WTC11 (cell line): ENCODE results near the gene ZNF391. TPM values are rescaled to one million over a fixed set of nuclear protein-coding genes. Genes with fewer than 3 reads are reported as not detected.

ENCODE experiments used
- ATAC-seq: fragments of 200-7000 bp; cut with Tn5 transposase; 2 replicates; pipeline ENCODE4 v1.10.0; 2021; ENCODE audit warnings: mild to moderate bottlenecking, moderate library complexity
- CTCF ChIA-PET: fragments of 300-600 bp; sonication (Branson Sonifier 250); formaldehyde crosslinking; loops from one replicate; lab custom pipeline; 2021; ENCODE audit warnings: antibody characterized with exemption; lab: Charles Lee
- POLR2A ChIA-PET: fragments of 350-600 bp; sonication (Branson Sonifier 250); formaldehyde crosslinking; loops from one replicate; lab custom pipeline; 2021; ENCODE audit warnings: antibody characterized with exemption; lab: Charles Lee
- DNase-seq: peaks from one replicate; pipeline ENCODE4 v3.0.0; 2021; ENCODE audit warnings: low spot score
- H3K27ac Mint-ChIP-seq: 2 replicates; pipeline ENCODE4 v1.8.0; 2021; ENCODE audit warnings: mixed read lengths
- H3K27me3 Mint-ChIP-seq: 2 replicates; pipeline ENCODE4 v1.8.0; 2021; ENCODE audit warnings: low read depth, mild to moderate bottlenecking, moderate library complexity, mixed read lengths
- H3K36me3 Mint-ChIP-seq: 2 replicates; pipeline ENCODE4 v1.8.0; 2021; ENCODE audit warnings: mixed read lengths
- H3K4me1 Mint-ChIP-seq: 2 replicates; pipeline ENCODE4 v1.8.0; 2022; ENCODE audit warnings: mixed read lengths
- H3K4me3 Mint-ChIP-seq: 2 replicates; pipeline ENCODE4 v1.8.0; 2021; ENCODE audit warnings: mild to moderate bottlenecking, moderate library complexity, mixed read lengths
- H3K9me3 Mint-ChIP-seq: 2 replicates; pipeline ENCODE4 v1.8.0; 2021; ENCODE audit warnings: mixed read lengths
- CREB1 ChIP-seq: sonication (generic); formaldehyde crosslinking; IDR thresholded peaks from 2 replicates; pipeline ENCODE4 v1.8.0; 2023; ENCODE audit warnings: mild to moderate bottlenecking, missing genetic modification reagents
- ESRRA ChIP-seq: sonication (generic); formaldehyde crosslinking; IDR thresholded peaks from 2 replicates; pipeline ENCODE4 v1.8.1; 2022; ENCODE audit warnings: mild to moderate bottlenecking, missing genetic modification reagents, borderline replicate concordance
- KAT7 ChIP-seq: sonication (generic); formaldehyde crosslinking; IDR thresholded peaks from 2 replicates; pipeline ENCODE4 v1.8.1; 2023; ENCODE audit warnings: missing genetic modification reagents, mild to moderate bottlenecking, borderline replicate concordance
- NFATC4 ChIP-seq: fragments of 250-450 bp; sonication (Bioruptor Pico); IDR thresholded peaks from 2 replicates; pipeline ENCODE4 v1.9.0; 2021; ENCODE audit warnings: mild to moderate bottlenecking
- PREB ChIP-seq: sonication (generic); formaldehyde crosslinking; IDR thresholded peaks from 2 replicates; pipeline ENCODE4 v1.8.1; 2022; ENCODE audit warnings: mild to moderate bottlenecking, missing genetic modification reagents, moderate library complexity, borderline replicate concordance
- PRRX2 ChIP-seq: fragments of 250-450 bp; sonication (Bioruptor Pico); IDR thresholded peaks from 2 replicates; pipeline ENCODE4 v1.8.0; 2021; ENCODE audit warnings: mild to moderate bottlenecking
- SMAD3 ChIP-seq: sonication (generic); formaldehyde crosslinking; IDR thresholded peaks from 2 replicates; pipeline ENCODE4 v1.8.0; 2022; ENCODE audit warnings: missing genetic modification reagents, mild to moderate bottlenecking, borderline replicate concordance
- SP1 ChIP-seq: sonication (generic); formaldehyde crosslinking; conservative IDR thresholded peaks from 2 replicates; pipeline ENCODE4 v1.8.1; 2022; ENCODE audit warnings: missing genetic modification reagents
- USF1 ChIP-seq: sonication (generic); formaldehyde crosslinking; IDR thresholded peaks from 2 replicates; pipeline ENCODE4 v1.8.0; 2022; ENCODE audit warnings: mild to moderate bottlenecking, missing genetic modification reagents
- ZNF317 ChIP-seq: sonication (generic); formaldehyde crosslinking; IDR thresholded peaks from 2 replicates; pipeline ENCODE4 v1.8.1; 2023; ENCODE audit warnings: low read depth, mild to moderate bottlenecking, moderate library complexity, missing genetic modification reagents, borderline replicate concordance
- total RNA-seq: library from RNA; stranded (reverse); gene quantifications from 3 replicates; pipeline ENCODE4 v1.2.3, GENCODE V29; 2021
- TF ChIP-seq, protein P1 (sequence below): sonication (generic); formaldehyde crosslinking; IDR thresholded peaks from 2 replicates; pipeline ENCODE4 v1.8.1; 2023; ENCODE audit warnings: mild to moderate bottlenecking, moderate library complexity, missing genetic modification reagents
- TF ChIP-seq, protein P2 (sequence below): sonication (generic); formaldehyde crosslinking; IDR thresholded peaks from 2 replicates; pipeline ENCODE4 v1.8.0; 2022; ENCODE audit warnings: mild to moderate bottlenecking, missing genetic modification reagents
- TF ChIP-seq, protein P3 (sequence below): sonication (generic); formaldehyde crosslinking; IDR thresholded peaks from 2 replicates; pipeline ENCODE4 v1.8.0; 2023; ENCODE audit warnings: missing genetic modification reagents, mild to moderate bottlenecking, borderline replicate concordance
- TF ChIP-seq, protein P4 (sequence below): sonication (generic); formaldehyde crosslinking; IDR thresholded peaks from 2 replicates; pipeline ENCODE4 v1.8.1; 2022; ENCODE audit warnings: missing genetic modification reagents, borderline replicate concordance
- TF ChIP-seq, protein P5 (sequence below): sonication (generic); formaldehyde crosslinking; IDR thresholded peaks from 2 replicates; pipeline ENCODE4 v1.8.1; 2022; ENCODE audit warnings: low read depth, mild to moderate bottlenecking, moderate library complexity, missing genetic modification reagents, borderline replicate concordance
- TF ChIP-seq, protein P6 (sequence below): sonication (generic); formaldehyde crosslinking; IDR thresholded peaks from 2 replicates; pipeline ENCODE4 v1.8.0; 2023; ENCODE audit warnings: missing genetic modification reagents
- TF ChIP-seq, protein P7 (sequence below): sonication (generic); formaldehyde crosslinking; IDR thresholded peaks from 2 replicates; pipeline ENCODE4 v1.8.1; 2022; ENCODE audit warnings: low read depth, missing genetic modification reagents, borderline replicate concordance

The ZNF391 gene
- total RNA-seq, 1 experiment from 2014 or later: 11.3 TPM

DNA sequence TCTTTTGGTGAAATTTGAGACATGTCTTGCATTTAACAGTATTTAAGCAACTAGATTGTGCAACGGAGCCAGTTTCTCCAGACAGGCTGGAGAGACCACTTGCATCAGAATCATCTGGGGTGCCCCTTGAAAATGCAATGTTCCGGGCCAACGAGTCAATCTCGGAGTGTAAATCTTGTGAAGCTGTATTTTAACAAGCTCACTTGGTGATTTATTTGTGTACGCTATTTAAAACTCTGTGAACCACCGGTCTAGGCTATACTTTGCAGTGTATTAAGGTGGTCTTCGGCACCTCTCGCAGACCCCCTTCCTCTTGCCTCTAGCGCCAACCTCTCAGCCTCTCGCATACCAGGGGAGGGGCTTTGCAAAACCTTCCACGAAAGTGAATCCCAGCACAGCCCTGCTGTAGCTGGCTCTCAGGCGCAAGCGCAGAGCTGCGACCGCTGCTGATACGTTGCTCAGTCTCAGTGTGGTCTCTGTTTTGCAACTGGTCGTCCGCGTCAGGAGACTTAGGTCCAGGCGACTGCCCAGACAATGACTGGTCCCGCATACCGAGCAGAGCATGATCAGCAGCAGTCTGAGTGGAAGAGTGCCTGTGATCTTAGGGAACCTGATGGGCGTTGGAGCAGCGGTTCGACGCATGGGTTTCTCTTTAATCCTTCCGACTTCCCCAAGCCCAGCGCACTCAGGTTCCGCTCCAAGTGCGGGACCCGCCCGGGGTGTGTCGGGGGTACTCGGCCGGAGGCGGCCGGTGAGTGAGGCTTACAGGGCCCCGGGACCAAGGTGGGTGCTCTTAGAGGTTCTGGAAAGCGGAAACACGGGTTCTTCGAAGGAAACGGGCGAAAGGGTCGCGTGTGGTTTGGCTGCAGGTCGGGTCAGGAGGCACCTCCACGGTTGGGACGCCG is at the start of gene ZNF391 (continued):
- TF ChIP-seq, protein P1, sequence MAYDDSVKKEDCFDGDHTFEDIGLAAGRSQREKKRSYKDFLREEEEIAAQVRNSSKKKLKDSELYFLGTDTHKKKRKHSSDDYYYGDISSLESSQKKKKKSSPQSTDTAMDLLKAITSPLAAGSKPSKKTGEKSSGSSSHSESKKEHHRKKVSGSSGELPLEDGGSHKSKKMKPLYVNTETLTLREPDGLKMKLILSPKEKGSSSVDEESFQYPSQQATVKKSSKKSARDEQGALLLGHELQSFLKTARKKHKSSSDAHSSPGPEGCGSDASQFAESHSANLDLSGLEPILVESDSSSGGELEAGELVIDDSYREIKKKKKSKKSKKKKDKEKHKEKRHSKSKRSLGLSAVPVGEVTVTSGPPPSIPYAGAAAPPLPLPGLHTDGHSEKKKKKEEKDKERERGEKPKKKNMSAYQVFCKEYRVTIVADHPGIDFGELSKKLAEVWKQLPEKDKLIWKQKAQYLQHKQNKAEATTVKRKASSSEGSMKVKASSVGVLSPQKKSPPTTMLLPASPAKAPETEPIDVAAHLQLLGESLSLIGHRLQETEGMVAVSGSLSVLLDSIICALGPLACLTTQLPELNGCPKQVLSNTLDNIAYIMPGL (CRISPR knock-in tag): peak; percentile 91; the same call in 1 of the 2 replicates
- TF ChIP-seq, protein P2, sequence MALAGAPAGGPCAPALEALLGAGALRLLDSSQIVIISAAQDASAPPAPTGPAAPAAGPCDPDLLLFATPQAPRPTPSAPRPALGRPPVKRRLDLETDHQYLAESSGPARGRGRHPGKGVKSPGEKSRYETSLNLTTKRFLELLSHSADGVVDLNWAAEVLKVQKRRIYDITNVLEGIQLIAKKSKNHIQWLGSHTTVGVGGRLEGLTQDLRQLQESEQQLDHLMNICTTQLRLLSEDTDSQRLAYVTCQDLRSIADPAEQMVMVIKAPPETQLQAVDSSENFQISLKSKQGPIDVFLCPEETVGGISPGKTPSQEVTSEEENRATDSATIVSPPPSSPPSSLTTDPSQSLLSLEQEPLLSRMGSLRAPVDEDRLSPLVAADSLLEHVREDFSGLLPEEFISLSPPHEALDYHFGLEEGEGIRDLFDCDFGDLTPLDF (CRISPR knock-in tag): peak; percentile 93
- TF ChIP-seq PRRX2: no peak
- TF ChIP-seq USF1 (CRISPR knock-in tag): peak; percentile 31; the same call in 1 of the 2 replicates
- TF ChIP-seq, protein P3, sequence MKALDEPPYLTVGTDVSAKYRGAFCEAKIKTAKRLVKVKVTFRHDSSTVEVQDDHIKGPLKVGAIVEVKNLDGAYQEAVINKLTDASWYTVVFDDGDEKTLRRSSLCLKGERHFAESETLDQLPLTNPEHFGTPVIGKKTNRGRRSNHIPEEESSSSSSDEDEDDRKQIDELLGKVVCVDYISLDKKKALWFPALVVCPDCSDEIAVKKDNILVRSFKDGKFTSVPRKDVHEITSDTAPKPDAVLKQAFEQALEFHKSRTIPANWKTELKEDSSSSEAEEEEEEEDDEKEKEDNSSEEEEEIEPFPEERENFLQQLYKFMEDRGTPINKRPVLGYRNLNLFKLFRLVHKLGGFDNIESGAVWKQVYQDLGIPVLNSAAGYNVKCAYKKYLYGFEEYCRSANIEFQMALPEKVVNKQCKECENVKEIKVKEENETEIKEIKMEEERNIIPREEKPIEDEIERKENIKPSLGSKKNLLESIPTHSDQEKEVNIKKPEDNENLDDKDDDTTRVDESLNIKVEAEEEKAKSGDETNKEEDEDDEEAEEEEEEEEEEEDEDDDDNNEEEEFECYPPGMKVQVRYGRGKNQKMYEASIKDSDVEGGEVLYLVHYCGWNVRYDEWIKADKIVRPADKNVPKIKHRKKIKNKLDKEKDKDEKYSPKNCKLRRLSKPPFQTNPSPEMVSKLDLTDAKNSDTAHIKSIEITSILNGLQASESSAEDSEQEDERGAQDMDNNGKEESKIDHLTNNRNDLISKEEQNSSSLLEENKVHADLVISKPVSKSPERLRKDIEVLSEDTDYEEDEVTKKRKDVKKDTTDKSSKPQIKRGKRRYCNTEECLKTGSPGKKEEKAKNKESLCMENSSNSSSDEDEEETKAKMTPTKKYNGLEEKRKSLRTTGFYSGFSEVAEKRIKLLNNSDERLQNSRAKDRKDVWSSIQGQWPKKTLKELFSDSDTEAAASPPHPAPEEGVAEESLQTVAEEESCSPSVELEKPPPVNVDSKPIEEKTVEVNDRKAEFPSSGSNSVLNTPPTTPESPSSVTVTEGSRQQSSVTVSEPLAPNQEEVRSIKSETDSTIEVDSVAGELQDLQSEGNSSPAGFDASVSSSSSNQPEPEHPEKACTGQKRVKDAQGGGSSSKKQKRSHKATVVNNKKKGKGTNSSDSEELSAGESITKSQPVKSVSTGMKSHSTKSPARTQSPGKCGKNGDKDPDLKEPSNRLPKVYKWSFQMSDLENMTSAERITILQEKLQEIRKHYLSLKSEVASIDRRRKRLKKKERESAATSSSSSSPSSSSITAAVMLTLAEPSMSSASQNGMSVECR (CRISPR knock-in tag): peak; percentile 78; the same call in 1 of the 2 replicates
- peak; percentile 60; the same call in 1 of the 2 replicates for TF ChIP-seq SP1
- TF ChIP-seq, protein P4, sequence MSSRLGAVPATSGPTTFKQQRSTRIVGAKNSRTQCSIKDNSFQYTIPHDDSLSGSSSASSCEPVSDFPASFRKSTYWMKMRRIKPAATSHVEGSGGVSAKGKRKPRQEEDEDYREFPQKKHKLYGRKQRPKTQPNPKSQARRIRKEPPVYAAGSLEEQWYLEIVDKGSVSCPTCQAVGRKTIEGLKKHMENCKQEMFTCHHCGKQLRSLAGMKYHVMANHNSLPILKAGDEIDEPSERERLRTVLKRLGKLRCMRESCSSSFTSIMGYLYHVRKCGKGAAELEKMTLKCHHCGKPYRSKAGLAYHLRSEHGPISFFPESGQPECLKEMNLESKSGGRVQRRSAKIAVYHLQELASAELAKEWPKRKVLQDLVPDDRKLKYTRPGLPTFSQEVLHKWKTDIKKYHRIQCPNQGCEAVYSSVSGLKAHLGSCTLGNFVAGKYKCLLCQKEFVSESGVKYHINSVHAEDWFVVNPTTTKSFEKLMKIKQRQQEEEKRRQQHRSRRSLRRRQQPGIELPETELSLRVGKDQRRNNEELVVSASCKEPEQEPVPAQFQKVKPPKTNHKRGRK (CRISPR knock-in tag): no peak
- no peak; the same call in 1 of the 2 replicates for TF ChIP-seq ESRRA (CRISPR knock-in tag)
- TF ChIP-seq PREB (CRISPR knock-in tag): peak; percentile 81; the same call in 1 of the 2 replicates
- peak; percentile 45; the same call in 1 of the 2 replicates for TF ChIP-seq ZNF317 (CRISPR knock-in tag)
- TF ChIP-seq KAT7 (CRISPR knock-in tag): peak; percentile 56; the same call in 1 of the 2 replicates

DNA sequence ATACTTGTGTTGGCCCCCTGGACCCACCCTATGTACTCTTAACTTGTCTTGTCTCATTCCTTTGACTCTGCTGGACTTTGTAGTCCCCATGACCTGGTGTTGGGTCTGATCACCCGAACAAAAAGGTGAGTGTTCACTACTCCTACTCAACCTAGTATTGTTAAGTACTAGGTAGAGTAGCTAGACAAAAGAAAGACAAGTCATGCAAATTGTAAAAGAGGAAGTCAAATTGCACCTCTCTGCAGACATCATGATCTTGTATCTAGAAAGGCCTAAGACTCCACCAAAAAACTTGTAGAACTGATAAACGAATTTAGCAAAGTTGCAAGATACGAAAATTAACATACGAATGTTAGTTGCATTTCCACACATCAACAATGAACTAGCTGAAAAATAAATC is 35.7 kb upstream of the ZNF391 start:
- H3K4me1 Mint-ChIP-seq: no peaks in the 10 kb centered on the region
- CTCF ChIA-PET: no interaction called here
- TF ChIP-seq NFATC4 (CRISPR knock-in tag) (no peak), CREB1 (no peak), SMAD3 (CRISPR knock-in tag) (no peak)
- TF ChIP-seq, protein P5, sequence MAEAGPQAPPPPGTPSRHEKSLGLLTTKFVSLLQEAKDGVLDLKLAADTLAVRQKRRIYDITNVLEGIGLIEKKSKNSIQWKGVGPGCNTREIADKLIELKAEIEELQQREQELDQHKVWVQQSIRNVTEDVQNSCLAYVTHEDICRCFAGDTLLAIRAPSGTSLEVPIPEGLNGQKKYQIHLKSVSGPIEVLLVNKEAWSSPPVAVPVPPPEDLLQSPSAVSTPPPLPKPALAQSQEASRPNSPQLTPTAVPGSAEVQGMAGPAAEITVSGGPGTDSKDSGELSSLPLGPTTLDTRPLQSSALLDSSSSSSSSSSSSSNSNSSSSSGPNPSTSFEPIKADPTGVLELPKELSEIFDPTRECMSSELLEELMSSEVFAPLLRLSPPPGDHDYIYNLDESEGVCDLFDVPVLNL (CRISPR knock-in tag): no peak
- TF ChIP-seq, protein P6, sequence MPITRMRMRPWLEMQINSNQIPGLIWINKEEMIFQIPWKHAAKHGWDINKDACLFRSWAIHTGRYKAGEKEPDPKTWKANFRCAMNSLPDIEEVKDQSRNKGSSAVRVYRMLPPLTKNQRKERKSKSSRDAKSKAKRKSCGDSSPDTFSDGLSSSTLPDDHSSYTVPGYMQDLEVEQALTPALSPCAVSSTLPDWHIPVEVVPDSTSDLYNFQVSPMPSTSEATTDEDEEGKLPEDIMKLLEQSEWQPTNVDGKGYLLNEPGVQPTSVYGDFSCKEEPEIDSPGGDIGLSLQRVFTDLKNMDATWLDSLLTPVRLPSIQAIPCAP: no peak
- TF ChIP-seq, protein P7, sequence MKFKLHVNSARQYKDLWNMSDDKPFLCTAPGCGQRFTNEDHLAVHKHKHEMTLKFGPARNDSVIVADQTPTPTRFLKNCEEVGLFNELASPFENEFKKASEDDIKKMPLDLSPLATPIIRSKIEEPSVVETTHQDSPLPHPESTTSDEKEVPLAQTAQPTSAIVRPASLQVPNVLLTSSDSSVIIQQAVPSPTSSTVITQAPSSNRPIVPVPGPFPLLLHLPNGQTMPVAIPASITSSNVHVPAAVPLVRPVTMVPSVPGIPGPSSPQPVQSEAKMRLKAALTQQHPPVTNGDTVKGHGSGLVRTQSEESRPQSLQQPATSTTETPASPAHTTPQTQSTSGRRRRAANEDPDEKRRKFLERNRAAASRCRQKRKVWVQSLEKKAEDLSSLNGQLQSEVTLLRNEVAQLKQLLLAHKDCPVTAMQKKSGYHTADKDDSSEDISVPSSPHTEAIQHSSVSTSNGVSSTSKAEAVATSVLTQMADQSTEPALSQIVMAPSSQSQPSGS: no peak

More for the DNA sequence above, 35.7 kb upstream of the ZNF391 start:
- Mint-ChIP-seq H3K36me3 (peaks cover 10% of the 10 kb centered on the region), H3K27me3 (peaks cover 5% of the 10 kb centered on the region), H3K9me3 (peaks cover 36% of the 10 kb centered on the region), H3K27ac (no peak overlapping the region), H3K4me3 (no peak overlapping the region)
- POLR2A ChIA-PET: no interaction called here
- DNase-seq: no peak
- no peak for ATAC-seq
